ENCODE measurements around the gene DPF3.

DNA sequence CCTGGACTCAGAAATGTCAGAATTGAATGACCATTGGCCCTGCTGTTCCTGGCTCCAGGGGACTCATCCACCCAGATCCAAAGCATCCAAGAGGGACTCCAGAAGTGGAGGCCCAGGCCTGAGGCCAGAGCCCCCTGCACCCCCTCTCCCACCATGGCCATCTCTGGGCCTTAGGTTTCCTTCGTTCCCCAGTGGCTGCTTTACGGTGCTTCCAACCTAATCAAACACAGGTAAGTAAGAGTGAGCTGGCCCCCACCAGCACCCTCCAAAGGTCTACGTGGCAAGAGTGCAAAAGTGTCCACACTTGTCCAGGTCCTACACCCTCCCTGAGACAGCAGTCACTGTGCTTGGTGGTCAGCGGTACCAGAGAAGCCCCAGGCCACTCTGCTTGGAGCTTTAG is 139.0 kb downstream of the DPF3 start:
- no peak for TF ChIP-seq SMC3 (IDR thresholded peaks at IDR 0.05)
- TF ChIP-seq BHLHE40 (IDR thresholded peaks at IDR 0.05; ENCODE audit: low read depth, low read length): no peak
- TF ChIP-seq, protein P1, sequence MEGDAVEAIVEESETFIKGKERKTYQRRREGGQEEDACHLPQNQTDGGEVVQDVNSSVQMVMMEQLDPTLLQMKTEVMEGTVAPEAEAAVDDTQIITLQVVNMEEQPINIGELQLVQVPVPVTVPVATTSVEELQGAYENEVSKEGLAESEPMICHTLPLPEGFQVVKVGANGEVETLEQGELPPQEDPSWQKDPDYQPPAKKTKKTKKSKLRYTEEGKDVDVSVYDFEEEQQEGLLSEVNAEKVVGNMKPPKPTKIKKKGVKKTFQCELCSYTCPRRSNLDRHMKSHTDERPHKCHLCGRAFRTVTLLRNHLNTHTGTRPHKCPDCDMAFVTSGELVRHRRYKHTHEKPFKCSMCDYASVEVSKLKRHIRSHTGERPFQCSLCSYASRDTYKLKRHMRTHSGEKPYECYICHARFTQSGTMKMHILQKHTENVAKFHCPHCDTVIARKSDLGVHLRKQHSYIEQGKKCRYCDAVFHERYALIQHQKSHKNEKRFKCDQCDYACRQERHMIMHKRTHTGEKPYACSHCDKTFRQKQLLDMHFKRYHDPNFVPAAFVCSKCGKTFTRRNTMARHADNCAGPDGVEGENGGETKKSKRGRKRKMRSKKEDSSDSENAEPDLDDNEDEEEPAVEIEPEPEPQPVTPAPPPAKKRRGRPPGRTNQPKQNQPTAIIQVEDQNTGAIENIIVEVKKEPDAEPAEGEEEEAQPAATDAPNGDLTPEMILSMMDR (IDR thresholded peaks at IDR 0.05): no peak
- no peak for TF ChIP-seq NFE2L2 (conservative IDR thresholded peaks at IDR 0.05; ENCODE audit: low read length)
- no peak for TF ChIP-seq PBX3 (IDR thresholded peaks at IDR 0.05)
- no peak for TF ChIP-seq RAD21 (conservative IDR thresholded peaks at IDR 0.05 in 1 of 2, IDR thresholded peaks at IDR 0.05 in 1 of 2)
- TF ChIP-seq NPAS2 (CRISPR knock-in tag; IDR thresholded peaks at IDR 0.05; ENCODE audit: borderline replicate concordance): no peak
- no peak for TF ChIP-seq ZSCAN20 (CRISPR knock-in tag; IDR thresholded peaks at IDR 0.05)
- no peak for TF ChIP-seq EP300 (IDR thresholded peaks at IDR 0.05)
- no peak for TF ChIP-seq POLR2AphosphoS2 (conservative IDR thresholded peaks at IDR 0.05; ENCODE audit: low read length)
- TF ChIP-seq, protein P2, sequence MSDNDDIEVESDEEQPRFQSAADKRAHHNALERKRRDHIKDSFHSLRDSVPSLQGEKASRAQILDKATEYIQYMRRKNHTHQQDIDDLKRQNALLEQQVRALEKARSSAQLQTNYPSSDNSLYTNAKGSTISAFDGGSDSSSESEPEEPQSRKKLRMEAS (IDR thresholded peaks at IDR 0.05): no peak
- no peak for TF ChIP-seq POLR2A (IDR thresholded peaks at IDR 0.05; ENCODE audit: low read length)
- no peak for TF ChIP-seq TP53 (CRISPR knock-in tag; IDR thresholded peaks at IDR 0.05)

Data from A549 (cell line).